Right atrium auricular region (tissue), 2 donors: ENCODE results near the gene ITGA4. TPM values are rescaled to one million over a fixed set of nuclear protein-coding genes. Genes with fewer than 3 reads are reported as not detected.
A peak's percentile ranks its signal among the peaks of the same experiment; 100 is the strongest.

Source experiments
- DNase-seq: peaks from one replicate; pipeline ENCODE4 v3.0.0-alpha.2; 2019; ENCODE audit warnings: low spot score
- H3K27ac ChIP-seq, 2 donors: fragments of 200-600 bp; sonication (generic); 1 replicate in 1 of 2; 2 replicates in 1 of 2; pipeline ENCODE4 v1.5.1; 2016 to 2019
- H3K27me3 ChIP-seq, 2 donors: fragments of 200-600 bp; sonication (generic); one replicate each; pipeline versions ENCODE4 v1.5.1 to v1.6.0; 2017 to 2019
- H3K36me3 ChIP-seq: fragments of 200-600 bp; sonication (generic); one replicate; pipeline ENCODE4 v1.5.1; 2016
- H3K4me1 ChIP-seq, 2 donors: fragments of 200-600 bp; sonication (generic); one replicate each; pipeline versions ENCODE4 v1.5.1 to v1.6.0; 2017 to 2019
- H3K4me3 ChIP-seq, 2 donors: fragments of 200-600 bp; sonication (generic); 1 replicate in 1 of 2; 2 replicates in 1 of 2; pipeline ENCODE4 v1.5.1; 2017 to 2019; ENCODE audit warnings: mild to moderate bottlenecking in 1 of 2, moderate library complexity in 1 of 2
- H3K9me3 ChIP-seq, 2 donors: fragments of 200-600 bp; sonication (generic); one replicate each; pipeline ENCODE4 v1.5.1; 2019
- total RNA-seq, 2 donors: library from RNA; depleted of rRNA; stranded (reverse); fragments of >200 nt; gene quantifications; one replicate each; pipeline ENCODE4 v1.1.0, GENCODE V29; 2016
- TF ChIP-seq, protein P1 (sequence below), 2 donors: fragments of 200-600 bp; sonication (generic); IDR thresholded peaks; one replicate each; pipeline ENCODE4 v1.5.1; 2019; ENCODE audit warnings: antibody characterized with exemption in 2 of 2

Gene ITGA4
- total RNA-seq, 2 donors from 2014 or later, result 0.96 to 1.8 TPM

DNA sequence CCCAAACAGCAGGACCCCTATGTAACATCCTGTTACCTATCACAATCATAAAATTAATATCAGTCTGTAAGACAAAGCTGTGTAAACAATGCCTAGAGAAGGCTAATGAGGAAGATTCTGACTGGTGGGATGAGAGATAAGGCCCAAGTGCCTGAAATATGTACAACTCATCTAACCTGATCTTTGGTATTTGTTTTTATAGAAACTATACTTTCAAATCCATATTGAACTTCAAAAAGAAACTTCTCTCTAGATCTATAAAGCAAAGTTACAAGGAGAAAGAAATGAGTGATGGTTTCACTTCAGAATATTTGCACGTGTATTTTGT lies 36.1 kb upstream of the ITGA4 start:
- TF ChIP-seq, protein P1, sequence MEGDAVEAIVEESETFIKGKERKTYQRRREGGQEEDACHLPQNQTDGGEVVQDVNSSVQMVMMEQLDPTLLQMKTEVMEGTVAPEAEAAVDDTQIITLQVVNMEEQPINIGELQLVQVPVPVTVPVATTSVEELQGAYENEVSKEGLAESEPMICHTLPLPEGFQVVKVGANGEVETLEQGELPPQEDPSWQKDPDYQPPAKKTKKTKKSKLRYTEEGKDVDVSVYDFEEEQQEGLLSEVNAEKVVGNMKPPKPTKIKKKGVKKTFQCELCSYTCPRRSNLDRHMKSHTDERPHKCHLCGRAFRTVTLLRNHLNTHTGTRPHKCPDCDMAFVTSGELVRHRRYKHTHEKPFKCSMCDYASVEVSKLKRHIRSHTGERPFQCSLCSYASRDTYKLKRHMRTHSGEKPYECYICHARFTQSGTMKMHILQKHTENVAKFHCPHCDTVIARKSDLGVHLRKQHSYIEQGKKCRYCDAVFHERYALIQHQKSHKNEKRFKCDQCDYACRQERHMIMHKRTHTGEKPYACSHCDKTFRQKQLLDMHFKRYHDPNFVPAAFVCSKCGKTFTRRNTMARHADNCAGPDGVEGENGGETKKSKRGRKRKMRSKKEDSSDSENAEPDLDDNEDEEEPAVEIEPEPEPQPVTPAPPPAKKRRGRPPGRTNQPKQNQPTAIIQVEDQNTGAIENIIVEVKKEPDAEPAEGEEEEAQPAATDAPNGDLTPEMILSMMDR (IDR thresholded peaks at IDR 0.05), result no peak
- H3K4me3 ChIP-seq, result no peak overlapping the region
- no peaks in the 10 kb centered on the region for H3K36me3 ChIP-seq
- H3K27ac ChIP-seq, result no peak overlapping the region
- no peak for DNase-seq
- H3K4me1 ChIP-seq, result no peaks in the 10 kb centered on the region
- no peaks in the 10 kb centered on the region for H3K27me3 ChIP-seq
- H3K9me3 ChIP-seq, result peaks cover 0 to 1% of the 10 kb centered on the region in 2 donors

DNA sequence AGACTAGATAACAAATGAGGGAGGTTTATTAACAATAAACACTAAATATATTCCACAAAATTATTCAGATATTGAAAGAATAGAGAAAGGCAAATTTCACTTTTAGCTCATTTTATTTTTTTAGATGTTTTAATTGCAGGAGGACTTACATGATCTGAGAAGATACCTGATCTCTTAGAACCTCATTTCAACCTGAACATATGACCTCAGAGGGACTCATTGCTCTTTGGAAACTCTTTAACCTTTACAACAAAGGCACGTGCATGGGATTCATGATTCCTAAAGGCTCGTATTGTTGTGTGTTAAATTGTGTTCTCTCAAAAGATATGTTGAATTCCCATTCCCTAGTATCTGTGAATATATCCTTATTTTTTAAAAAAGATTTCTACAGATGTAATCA lies 35.7 kb upstream of the ITGA4 start:
- Histone ChIP-seq H3K4me1 (no peaks in the 10 kb centered on the region), H3K36me3 (no peaks in the 10 kb centered on the region), H3K27ac (no peak overlapping the region), H3K4me3 (no peak overlapping the region), H3K9me3 (no peaks in the 10 kb centered on the region), H3K27me3 (no peaks in the 10 kb centered on the region)
- TF ChIP-seq, protein P1 (IDR thresholded peaks at IDR 0.05), result no peak
- no peak for DNase-seq

DNA sequence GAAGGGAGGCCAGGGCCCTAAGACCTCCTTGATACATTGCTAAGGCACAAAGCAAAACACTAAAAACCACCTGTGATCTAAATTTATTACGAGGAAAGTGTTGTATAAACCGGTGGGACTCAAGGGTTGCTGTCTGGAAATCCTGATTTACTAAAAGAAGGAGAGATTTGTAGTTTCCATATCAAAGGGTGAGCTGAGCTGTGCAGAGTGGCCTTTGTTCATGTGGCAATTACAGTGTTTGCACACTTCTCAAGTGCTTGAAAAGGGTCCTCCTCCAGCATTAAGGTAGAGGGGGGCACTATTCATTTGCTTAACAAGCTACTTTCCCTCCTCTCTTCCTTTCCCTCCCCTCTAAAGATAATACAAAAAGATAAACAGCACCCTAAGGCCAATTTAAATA lies 30.5 kb upstream of the ITGA4 start:
- Histone ChIP-seq H3K27ac (no peak overlapping the region), H3K36me3 (no peaks in the 10 kb centered on the region), H3K4me3 (no peak overlapping the region), H3K9me3 (no peaks in the 10 kb centered on the region), H3K27me3 (no peaks in the 10 kb centered on the region), H3K4me1 (no peaks in the 10 kb centered on the region)
- TF ChIP-seq, protein P1 (IDR thresholded peaks at IDR 0.05), result no peak
- DNase-seq, result no peak

DNA sequence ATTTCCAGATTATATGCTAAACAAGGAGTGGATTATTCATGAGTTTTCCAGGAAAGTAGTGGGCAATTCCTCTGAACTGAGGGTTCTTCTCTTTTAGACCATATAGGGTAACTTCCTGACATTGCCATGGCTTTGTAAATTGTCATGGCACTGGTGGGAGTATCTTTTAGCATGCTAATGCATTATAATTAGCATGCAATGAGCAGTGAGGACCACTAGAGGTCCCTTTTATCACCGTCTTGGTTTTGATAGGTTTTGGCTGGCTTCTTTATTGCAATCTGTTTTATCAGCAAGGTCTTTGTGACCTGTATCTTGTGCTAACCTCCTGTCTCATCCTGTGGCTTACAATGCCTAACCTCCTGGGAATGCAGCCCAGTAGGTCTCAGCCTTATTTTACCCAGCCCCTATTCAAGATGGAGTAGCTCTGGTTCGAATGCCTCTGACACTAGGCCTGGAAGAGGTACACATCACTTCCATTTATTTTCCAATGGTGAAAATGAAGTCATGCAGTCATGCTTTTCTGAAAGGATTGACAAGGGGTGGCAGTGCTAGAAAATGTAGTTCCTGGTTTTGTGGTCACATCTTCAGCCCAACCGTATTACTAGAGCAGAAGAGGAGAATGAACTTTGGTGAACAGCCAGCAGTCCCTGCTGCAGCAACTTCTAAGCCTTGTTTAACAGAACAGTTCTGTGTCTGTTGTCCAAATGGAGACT lies 26.6 kb upstream of the ITGA4 start:
- Histone ChIP-seq H3K9me3 (no peaks in the 10 kb centered on the region), H3K27ac (no peak overlapping the region), H3K4me1 (no peaks in the 10 kb centered on the region), H3K27me3 (no peaks in the 10 kb centered on the region), H3K36me3 (no peaks in the 10 kb centered on the region), H3K4me3 (no peak overlapping the region)
- TF ChIP-seq, protein P1 (IDR thresholded peaks at IDR 0.05), result peak in 1 of 2 donors; percentile 35
- no peak for DNase-seq

DNA sequence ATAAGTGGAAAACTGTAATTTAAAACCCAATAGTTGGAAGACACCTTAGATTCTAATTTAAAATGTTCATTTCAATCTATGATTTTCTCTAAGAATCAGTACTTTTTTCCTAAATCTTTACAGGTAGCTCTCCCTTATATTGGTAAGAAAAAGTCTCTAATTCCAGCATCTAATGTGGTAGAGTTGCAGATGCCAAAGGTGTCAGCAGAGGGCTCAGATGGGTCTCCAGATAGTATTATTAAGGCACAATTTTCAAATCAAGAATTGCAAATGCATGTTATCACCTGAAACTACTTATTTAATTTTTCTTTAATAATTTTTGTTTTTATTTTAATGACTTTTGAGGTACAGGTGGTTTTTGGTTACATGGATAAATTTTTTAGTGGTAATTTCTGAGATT lies 25.5 kb upstream of the ITGA4 start:
- no peaks in the 10 kb centered on the region for H3K9me3 ChIP-seq
- DNase-seq, result no peak
- no peaks in the 10 kb centered on the region for H3K27me3 ChIP-seq
- no peak overlapping the region for H3K4me3 ChIP-seq
- no peak overlapping the region for H3K27ac ChIP-seq
- no peaks in the 10 kb centered on the region for H3K36me3 ChIP-seq
- TF ChIP-seq, protein P1 (IDR thresholded peaks at IDR 0.05), result no peak
- H3K4me1 ChIP-seq, result no peaks in the 10 kb centered on the region

DNA sequence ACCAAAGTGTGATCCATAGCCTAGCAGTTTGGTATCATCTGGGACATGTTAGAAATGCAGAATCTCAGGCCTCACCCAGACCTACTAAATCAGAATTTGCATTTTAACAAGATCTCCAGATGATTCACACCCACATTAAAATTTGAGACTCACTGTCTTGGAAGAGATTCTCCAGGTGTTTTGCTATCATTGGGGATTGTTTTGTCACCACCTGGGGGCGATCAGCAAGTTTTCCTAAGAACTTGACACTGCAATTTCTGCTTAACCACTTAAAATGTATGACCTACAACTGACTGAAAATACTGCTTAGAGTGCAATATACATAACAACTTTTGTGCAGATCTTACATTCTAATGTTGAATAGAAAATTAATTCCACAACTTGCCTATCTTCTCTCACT lies 18.9 kb upstream of the ITGA4 start:
- H3K27ac ChIP-seq, result no peak overlapping the region
- TF ChIP-seq, protein P1 (IDR thresholded peaks at IDR 0.05), result no peak
- no peak for DNase-seq
- H3K4me1 ChIP-seq, result no peaks in the 10 kb centered on the region
- H3K9me3 ChIP-seq, result no peaks in the 10 kb centered on the region
- no peaks in the 10 kb centered on the region for H3K27me3 ChIP-seq
- H3K4me3 ChIP-seq, result no peak overlapping the region
- H3K36me3 ChIP-seq, result no peaks in the 10 kb centered on the region
